GM12878 (cell line): ENCODE measurements around the gene ULBP2. TPM values are rescaled to one million over a fixed set of nuclear protein-coding genes. Genes with fewer than 3 reads are reported as not detected.

ENCODE experiments used
- ATAC-seq: fragments of 200-7000 bp; cut with Tn5 transposase; 3 replicates; pipeline ENCODE4 v1.9.1; 2020; ENCODE audit warnings: mild to moderate bottlenecking, moderate library complexity
- BruUV-seq: library from RNA; stranded (reverse); fragments of 400-500 nt; replicated peaks from 2 replicates; lab custom pipeline; 2021; lab: Mats Ljungman, UMichigan
- CTCF ChIA-PET: fragments of 300-600 bp; sonication (Branson Sonifier 250); formaldehyde crosslinking; extraction: SDS; loops from one replicate; lab custom pipeline; 2021; ENCODE audit warnings: inconsistent platforms; lab: Yijun Ruan, JAX
- POLR2A ChIA-PET: fragments of 350-600 bp; formaldehyde crosslinking; extraction: SDS; loops from one replicate; lab custom pipeline; 2021; ENCODE audit warnings: inconsistent platforms; lab: Charles Lee
- RAD21 ChIA-PET: fragments of 300-600 bp; sonication (Branson Sonifier 250); formaldehyde crosslinking; loops from one replicate; lab custom pipeline; 2023; ENCODE audit warnings: antibody characterized with exemption; ENCODE audit not compliant: unreplicated experiment; lab: Charles Lee
- SMC1A ChIA-PET: fragments of 300-600 bp; sonication (Branson Sonifier 250); formaldehyde crosslinking; loops from one replicate; lab custom pipeline; 2023; ENCODE audit not compliant: unreplicated experiment, uncharacterized antibody; lab: Charles Lee
- DNase-seq: peaks from one replicate; pipeline ENCODE4 v3.0.0-alpha.2; 2011; ENCODE audit warnings: low read depth, low spot score
- FAIRE-seq: peaks from 3 replicates; lab custom pipeline; 2011; peaks lifted over from hg19 to GRCh38; lab: Jason Lieb, UNC
- H2AFZ ChIP-seq: 2 replicates; pipeline ENCODE4 v1.6.0; 2011; ENCODE audit warnings: low read depth, low read length, control low read depth; ENCODE audit not compliant: control insufficient read depth
- H3K27ac ChIP-seq: 2 replicates; pipeline ENCODE4 v1.5.1; 2011; ENCODE audit warnings: control low read depth; ENCODE audit not compliant: control insufficient read depth, insufficient read depth
- H3K27me3 ChIP-seq, 2 experiments: replicated peaks in 1 of 2; 2 replicates each; pipeline versions ENCODE4 v1.6.0 to v1.6.1; 2011; ENCODE audit warnings: low read length in 1 of 2; ENCODE audit not compliant: control insufficient read depth in 2 of 2, insufficient read depth in 2 of 2
- H3K36me3 ChIP-seq, 2 experiments: 2 replicates each; pipeline ENCODE4 v1.5.1; 2011; ENCODE audit warnings: low read length in 1 of 2; ENCODE audit not compliant: control insufficient read depth in 2 of 2, insufficient read depth in 2 of 2
- H3K4me1 ChIP-seq: 2 replicates; pipeline ENCODE4 v1.6.1; 2011; ENCODE audit warnings: mild to moderate bottlenecking, low read length, moderate library complexity, mixed read lengths; ENCODE audit not compliant: control insufficient read depth, insufficient read depth
- H3K4me2 ChIP-seq: 2 replicates; pipeline ENCODE4 v1.6.0; 2011; ENCODE audit warnings: control low read depth; ENCODE audit not compliant: control insufficient read depth, insufficient read depth
- H3K4me3 ChIP-seq: fragments of 200-600 bp; sonication (generic); 2 replicates; pipeline ENCODE4 v1.5.1; 2016
- H3K79me2 ChIP-seq: 2 replicates; pipeline ENCODE4 v1.6.0; 2011; ENCODE audit warnings: low read length; ENCODE audit not compliant: control insufficient read depth, insufficient read depth
- H3K9ac ChIP-seq: 2 replicates; pipeline ENCODE4 v1.8.0; 2011; ENCODE audit warnings: low read length, control low read depth, mixed read lengths; ENCODE audit not compliant: control insufficient read depth, insufficient read depth
- H3K9me3 ChIP-seq: replicated peaks from 3 replicates; pipeline ENCODE4 v1.5.1; 2011; ENCODE audit warnings: mild to moderate bottlenecking, low read length; ENCODE audit not compliant: control insufficient read depth, insufficient read depth
- H4K20me1 ChIP-seq: 2 replicates; pipeline ENCODE4 v1.6.0; 2011; ENCODE audit not compliant: control insufficient read depth, insufficient read depth
- CHD2 ChIP-seq: IDR thresholded peaks from 2 replicates; pipeline ENCODE4 v1.6.1; 2011; ENCODE audit warnings: low read depth, low read length, improper control_type of control experiment, borderline replicate concordance
- EGR1 ChIP-seq, 2 experiments: IDR thresholded peaks; 1 replicate in 1 of 2; 2 replicates in 1 of 2; pipeline ENCODE4 v1.6.1; 2011 to 2012; ENCODE audit warnings: low read depth in 2 of 2, low read length in 2 of 2, borderline replicate concordance in 1 of 2, mild to moderate bottlenecking in 1 of 2, moderate library complexity in 1 of 2
- ETV6 ChIP-seq, 2 experiments: fragments of 450-650 bp in 1 of 2; IDR thresholded peaks in 1 of 2; conservative IDR thresholded peaks in 1 of 2; 2 replicates each; pipeline ENCODE4 v1.6.1; 2014; ENCODE audit warnings: antibody characterized with exemption in 1 of 2, borderline replicate concordance in 1 of 2, low read depth in 1 of 2, mild to moderate bottlenecking in 1 of 2, moderate library complexity in 1 of 2
- EZH2 ChIP-seq: IDR thresholded peaks from 2 replicates; pipeline ENCODE4 v1.6.1; 2012; ENCODE audit warnings: low read depth, mild to moderate bottlenecking, control low read depth, inconsistent platforms, low read length, borderline replicate concordance; ENCODE audit not compliant: control insufficient read depth
- HDGF ChIP-seq: fragments of 450-650 bp; IDR thresholded peaks from 2 replicates; pipeline ENCODE4 v1.6.1; 2016; ENCODE audit warnings: antibody characterized with exemption
- MEF2A ChIP-seq: IDR thresholded peaks from 2 replicates; pipeline ENCODE4 v1.6.1; 2011; ENCODE audit warnings: low read depth, mild to moderate bottlenecking, low read length, moderate library complexity; ENCODE audit not compliant: insufficient read depth
- NBN ChIP-seq: fragments of 450-650 bp; IDR thresholded peaks from 2 replicates; pipeline ENCODE4 v1.6.1; 2016
- NRF1 ChIP-seq: conservative IDR thresholded peaks from 2 replicates; pipeline ENCODE4 v1.6.1; 2011; ENCODE audit warnings: mild to moderate bottlenecking, low read depth, low read length, improper control_type of control experiment
- PML ChIP-seq: IDR thresholded peaks from 2 replicates; pipeline ENCODE4 v1.6.1; 2012; ENCODE audit warnings: low read length, inconsistent platforms
- SIN3A ChIP-seq: IDR thresholded peaks from 2 replicates; pipeline ENCODE4 v1.6.1; 2012; ENCODE audit warnings: low read depth, low read length, improper control_type of control experiment
- SPI1 ChIP-seq: IDR thresholded peaks from 2 replicates; pipeline ENCODE4 v1.6.1; 2011; ENCODE audit warnings: low read depth, mild to moderate bottlenecking, low read length, moderate library complexity, borderline replicate concordance; ENCODE audit not compliant: insufficient read depth
- SREBF1 ChIP-seq: IDR thresholded peaks from 2 replicates; pipeline ENCODE4 v1.6.1; 2012; ENCODE audit warnings: mild to moderate bottlenecking, low read length
- STAT3 ChIP-seq: IDR thresholded peaks from 2 replicates; pipeline ENCODE4 v1.6.1; 2011; ENCODE audit warnings: low read depth, low read length, improper control_type of control experiment
- ZBTB33 ChIP-seq: fragments of 450-650 bp; IDR thresholded peaks from 2 replicates; pipeline ENCODE4 v1.6.1; 2017; ENCODE audit warnings: mild to moderate bottlenecking
- ZNF622 ChIP-seq: fragments of 450-650 bp; IDR thresholded peaks from 2 replicates; pipeline ENCODE4 v1.6.1; 2017; ENCODE audit warnings: mild to moderate bottlenecking, inconsistent platforms
- WGBS: methylation state at CpG from one replicate; pipeline ENCODE4 v1.1.6; 2016; ENCODE audit warnings: low lambda C conversion rate; ENCODE audit not compliant: insufficient replicate concordance, insufficient coverage; ENCODE audit errors: missing lambda C conversion rate; 5-methylcytosine and 5-hydroxymethylcytosine counted together
- in situ Hi-C: fragments of 300-500 bp; cut with MboI; formaldehyde crosslinking; loops from 9 replicates; pipeline ENCODE4 v1.14.3; 2018; ENCODE audit warnings: mixed read lengths
- intact Hi-C: fragments of 100-400 bp; cut with micrococcal nuclease; formaldehyde crosslinking; loops from one replicate; pipeline ENCODE4 v1.14.2; 2022; ENCODE audit not compliant: unreplicated experiment
- polyA plus RNA-seq, 11 experiments: library from polyadenylated mRNA; depleted of rRNA in 4 of 11; unstranded in 6 of 11; stranded (reverse) in 5 of 11; fragments of >200 nt; fragmentation: Nextera tagmentation in 4 of 11; fragmentation: Illumina TruSeq in 1 of 11; extraction: Ambion mirVana in 4 of 11; extraction: Trizol in 1 of 11; gene quantifications; 1 replicate in 1 of 11; 2 replicates in 10 of 11; pipeline versions ENCODE4 v1.2.1 to v1.2.3, GENCODE V29; 2011 to 2016; ENCODE audit warnings: inconsistent platforms in 2 of 11, missing spikeins in 2 of 11, low read depth in 1 of 11
- total RNA-seq, 4 experiments: library from RNA; depleted of rRNA in 3 of 4; stranded (reverse); fragments of >200 nt in 3 of 4; fragmentation: Illumina TruSeq in 1 of 4; extraction: Trizol in 1 of 4; gene quantifications; 2 replicates each; pipeline versions ENCODE4 v1.2.1 to v1.2.3, GENCODE V29; 2013 to 2021
- TF ChIP-seq, protein P1 (sequence below): fragments of 450-650 bp; IDR thresholded peaks from 2 replicates; pipeline ENCODE4 v1.6.1; 2016; ENCODE audit warnings: mild to moderate bottlenecking, moderate library complexity, borderline replicate concordance

ULBP2 gene
- total and polyA plus RNA-seq, 10 of the 15 experiments (the other 5 are each of a cell fraction or from before 2014, with no cell fraction given) = 0.16 to 2.5 (median 0.22) TPM; not detected in 3

DNA sequence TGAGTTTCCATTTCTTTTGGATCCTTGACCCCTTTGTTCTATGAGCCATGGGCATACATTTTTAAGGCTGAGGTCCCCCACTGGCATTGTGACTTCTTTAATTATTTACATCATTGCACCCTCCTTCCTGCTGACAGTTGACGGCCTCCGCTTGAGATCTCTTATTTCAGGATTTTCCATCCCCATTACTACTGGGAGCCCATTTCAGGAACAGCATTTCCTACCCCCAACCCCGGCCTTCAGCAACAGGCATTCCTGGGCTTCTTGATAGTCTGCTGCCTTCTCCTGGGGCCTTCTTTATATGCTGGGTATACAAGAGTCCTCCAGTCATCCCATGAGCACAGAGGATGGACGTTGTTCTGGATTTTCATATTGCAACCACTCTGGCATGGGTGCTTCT is 25.8 kb downstream of the ULBP2 start:
- ATAC-seq = no peak
- TF ChIP-seq ZNF622 (no peak), SIN3A (no peak), STAT3 (no peak), NRF1 (no peak), MEF2A (no peak), HDGF (no peak), EZH2 (no peak), CHD2 (no peak), NBN (no peak), ETV6 (conservative IDR thresholded peaks at IDR 0.05 in 1 of 2, IDR thresholded peaks at IDR 0.05 in 1 of 2; ENCODE audit: borderline replicate concordance in 1 of 2, low read depth in 1 of 2) (no peak), SPI1 (no peak), ZBTB33 (no peak), EGR1 (IDR thresholded peaks at IDR 0.05; ENCODE audit: borderline replicate concordance in 1 of 2, low read depth in 2 of 2, low read length in 2 of 2) (no peak), SREBF1 (no peak), PML (no peak)
- TF ChIP-seq, protein P1, sequence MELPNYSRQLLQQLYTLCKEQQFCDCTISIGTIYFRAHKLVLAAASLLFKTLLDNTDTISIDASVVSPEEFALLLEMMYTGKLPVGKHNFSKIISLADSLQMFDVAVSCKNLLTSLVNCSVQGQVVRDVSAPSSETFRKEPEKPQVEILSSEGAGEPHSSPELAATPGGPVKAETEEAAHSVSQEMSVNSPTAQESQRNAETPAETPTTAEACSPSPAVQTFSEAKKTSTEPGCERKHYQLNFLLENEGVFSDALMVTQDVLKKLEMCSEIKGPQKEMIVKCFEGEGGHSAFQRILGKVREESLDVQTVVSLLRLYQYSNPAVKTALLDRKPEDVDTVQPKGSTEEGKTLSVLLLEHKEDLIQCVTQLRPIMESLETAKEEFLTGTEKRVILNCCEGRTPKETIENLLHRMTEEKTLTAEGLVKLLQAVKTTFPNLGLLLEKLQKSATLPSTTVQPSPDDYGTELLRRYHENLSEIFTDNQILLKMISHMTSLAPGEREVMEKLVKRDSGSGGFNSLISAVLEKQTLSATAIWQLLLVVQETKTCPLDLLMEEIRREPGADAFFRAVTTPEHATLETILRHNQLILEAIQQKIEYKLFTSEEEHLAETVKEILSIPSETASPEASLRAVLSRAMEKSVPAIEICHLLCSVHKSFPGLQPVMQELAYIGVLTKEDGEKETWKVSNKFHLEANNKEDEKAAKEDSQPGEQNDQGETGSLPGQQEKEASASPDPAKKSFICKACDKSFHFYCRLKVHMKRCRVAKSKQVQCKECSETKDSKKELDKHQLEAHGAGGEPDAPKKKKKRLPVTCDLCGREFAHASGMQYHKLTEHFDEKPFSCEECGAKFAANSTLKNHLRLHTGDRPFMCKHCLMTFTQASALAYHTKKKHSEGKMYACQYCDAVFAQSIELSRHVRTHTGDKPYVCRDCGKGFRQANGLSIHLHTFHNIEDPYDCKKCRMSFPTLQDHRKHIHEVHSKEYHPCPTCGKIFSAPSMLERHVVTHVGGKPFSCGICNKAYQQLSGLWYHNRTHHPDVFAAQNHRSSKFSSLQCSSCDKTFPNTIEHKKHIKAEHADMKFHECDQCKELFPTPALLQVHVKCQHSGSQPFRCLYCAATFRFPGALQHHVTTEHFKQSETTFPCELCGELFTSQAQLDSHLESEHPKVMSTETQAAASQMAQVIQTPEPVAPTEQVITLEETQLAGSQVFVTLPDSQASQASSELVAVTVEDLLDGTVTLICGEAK = no peak
- no peak for FAIRE-seq
- ChIA-PET SMC1A (no interaction called here), CTCF (no interaction called here), POLR2A (no interaction called here), RAD21 (no interaction called here)
- H3K79me2 ChIP-seq = no peaks in the 10 kb centered on the region
- no TSS peak for BruUV-seq
- no peak for DNase-seq
- H3K4me2 ChIP-seq = no peak overlapping the region
- no peaks in the 10 kb centered on the region for H4K20me1 ChIP-seq
- WGBS = 58% methylated on average over 4 of the region's 4 CpGs
- H3K4me1 ChIP-seq = peaks cover 7% of the 10 kb centered on the region
- H3K27me3 ChIP-seq = peaks cover 17 to 20% of the 10 kb centered on the region in 2 experiments
- H3K36me3 ChIP-seq = no peaks in the 10 kb centered on the region
- no peak overlapping the region for H3K9ac ChIP-seq
- intact Hi-C loops = no loop called here
- H2AFZ ChIP-seq = no peak overlapping the region
- H3K9me3 ChIP-seq = peaks cover 17% of the 10 kb centered on the region; the same call in 2 of the 3 replicates
- H3K27ac ChIP-seq = no peak overlapping the region
- H3K4me3 ChIP-seq = no peak overlapping the region
- in situ Hi-C loops = no loop called here
